ENCODE measurements around the gene CCDC117.

CCDC117 gene

DNA sequence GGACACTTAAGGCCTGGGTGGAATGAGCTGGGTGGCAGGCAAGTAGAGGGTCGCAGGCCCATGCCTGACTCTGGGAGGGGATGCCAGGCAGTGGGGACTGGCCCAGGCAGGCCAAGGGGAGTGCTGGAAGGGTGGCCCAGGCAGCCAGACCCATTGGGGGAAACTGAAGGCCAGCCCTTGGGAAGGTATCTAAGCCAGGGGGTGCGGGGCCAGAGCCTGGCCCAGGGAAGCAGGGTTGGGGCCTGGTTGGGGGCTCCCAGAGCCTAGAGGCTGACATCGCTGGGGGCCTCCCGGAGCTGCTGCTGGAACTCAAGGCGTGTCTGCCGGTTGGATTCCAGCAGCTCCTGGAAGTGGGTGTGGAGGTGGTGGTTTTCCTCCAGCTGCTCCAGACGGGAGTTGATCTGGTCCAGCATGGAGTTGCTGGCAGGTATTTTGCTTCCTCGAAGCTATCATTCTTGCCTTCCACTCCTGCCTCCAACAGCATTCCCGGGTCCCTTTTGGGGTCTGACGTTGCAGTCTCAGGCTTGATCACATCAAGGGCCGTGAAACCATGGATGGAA lies 63.2 kb downstream of the CCDC117 start:
- DNase-seq (ENCODE audit: extremely low spot score), result no peak
- CTCF ChIA-PET, result interaction anchor here (0.8 to 5.5 kb wide), 3 partner anchors 19 to 235 kb away, joined by 3 to 20 read pairs (median 3); no protein-coding TSS in a partner anchor
- TF ChIP-seq, protein P1, sequence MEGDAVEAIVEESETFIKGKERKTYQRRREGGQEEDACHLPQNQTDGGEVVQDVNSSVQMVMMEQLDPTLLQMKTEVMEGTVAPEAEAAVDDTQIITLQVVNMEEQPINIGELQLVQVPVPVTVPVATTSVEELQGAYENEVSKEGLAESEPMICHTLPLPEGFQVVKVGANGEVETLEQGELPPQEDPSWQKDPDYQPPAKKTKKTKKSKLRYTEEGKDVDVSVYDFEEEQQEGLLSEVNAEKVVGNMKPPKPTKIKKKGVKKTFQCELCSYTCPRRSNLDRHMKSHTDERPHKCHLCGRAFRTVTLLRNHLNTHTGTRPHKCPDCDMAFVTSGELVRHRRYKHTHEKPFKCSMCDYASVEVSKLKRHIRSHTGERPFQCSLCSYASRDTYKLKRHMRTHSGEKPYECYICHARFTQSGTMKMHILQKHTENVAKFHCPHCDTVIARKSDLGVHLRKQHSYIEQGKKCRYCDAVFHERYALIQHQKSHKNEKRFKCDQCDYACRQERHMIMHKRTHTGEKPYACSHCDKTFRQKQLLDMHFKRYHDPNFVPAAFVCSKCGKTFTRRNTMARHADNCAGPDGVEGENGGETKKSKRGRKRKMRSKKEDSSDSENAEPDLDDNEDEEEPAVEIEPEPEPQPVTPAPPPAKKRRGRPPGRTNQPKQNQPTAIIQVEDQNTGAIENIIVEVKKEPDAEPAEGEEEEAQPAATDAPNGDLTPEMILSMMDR (IDR thresholded peaks at IDR 0.05; ENCODE audit: control extremely low read depth, extremely low read depth, low read depth, missing control alignments), result no peak
- POLR2A ChIA-PET, result no interaction called here

DNA sequence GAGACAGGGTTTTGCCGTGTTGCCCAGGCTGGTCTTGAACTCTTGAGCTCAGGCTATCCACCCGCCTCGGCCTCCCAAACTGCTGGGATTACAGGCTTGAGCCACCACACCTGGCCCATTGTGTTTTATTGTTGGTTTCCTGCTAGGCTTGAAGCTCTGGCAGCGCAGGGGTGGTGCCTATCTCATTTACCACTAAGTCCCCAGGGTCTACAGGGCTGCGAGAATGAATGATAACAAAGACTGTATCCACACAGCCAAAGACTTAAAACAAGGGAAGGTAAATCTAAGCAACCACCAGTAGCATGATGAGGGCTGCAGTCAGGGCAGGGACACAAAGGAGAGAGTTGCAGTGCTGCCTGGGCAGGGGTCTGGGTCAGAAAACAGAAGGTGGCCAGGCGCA lies 65.1 kb downstream of the CCDC117 start:
- TF ChIP-seq, protein P1 (IDR thresholded peaks at IDR 0.05; ENCODE audit: control extremely low read depth, extremely low read depth, low read depth, missing control alignments), result no peak
- DNase-seq (ENCODE audit: extremely low spot score), result no peak
- CTCF ChIA-PET, result interaction anchor here (1.2 to 5.5 kb wide), 4 partner anchors 8 to 237 kb away, joined by 3 to 20 read pairs (median 3); no protein-coding TSS in a partner anchor
- POLR2A ChIA-PET, result no interaction called here
